ENCODE measurements around the gene IL4R.
"Not testable (repeated sequence)": the region's sequence is repeated elsewhere in the genome, so short reads cannot be mapped to it uniquely, and the experiment has no call there.

The IL4R gene

GRCh38 chr16:27316038-27316680, 2.4 kb downstream of the IL4R start:
- no peak for DNase-seq

GRCh38 chr16:27317320-27317719, 3.5 kb downstream of the IL4R start:
- DNase-seq, result no peak

- DNase-seq, result no peak
Measured at GRCh38 chr16:27317738-27318391, 4.1 kb downstream of the IL4R start.

GRCh38 chr16:27318392-27319256, 4.8 kb downstream of the IL4R start:
- no peak for DNase-seq

- no peak for DNase-seq
Measured at GRCh38 chr16:27319257-27319965, 5.6 kb downstream of the IL4R start.

DNA sequence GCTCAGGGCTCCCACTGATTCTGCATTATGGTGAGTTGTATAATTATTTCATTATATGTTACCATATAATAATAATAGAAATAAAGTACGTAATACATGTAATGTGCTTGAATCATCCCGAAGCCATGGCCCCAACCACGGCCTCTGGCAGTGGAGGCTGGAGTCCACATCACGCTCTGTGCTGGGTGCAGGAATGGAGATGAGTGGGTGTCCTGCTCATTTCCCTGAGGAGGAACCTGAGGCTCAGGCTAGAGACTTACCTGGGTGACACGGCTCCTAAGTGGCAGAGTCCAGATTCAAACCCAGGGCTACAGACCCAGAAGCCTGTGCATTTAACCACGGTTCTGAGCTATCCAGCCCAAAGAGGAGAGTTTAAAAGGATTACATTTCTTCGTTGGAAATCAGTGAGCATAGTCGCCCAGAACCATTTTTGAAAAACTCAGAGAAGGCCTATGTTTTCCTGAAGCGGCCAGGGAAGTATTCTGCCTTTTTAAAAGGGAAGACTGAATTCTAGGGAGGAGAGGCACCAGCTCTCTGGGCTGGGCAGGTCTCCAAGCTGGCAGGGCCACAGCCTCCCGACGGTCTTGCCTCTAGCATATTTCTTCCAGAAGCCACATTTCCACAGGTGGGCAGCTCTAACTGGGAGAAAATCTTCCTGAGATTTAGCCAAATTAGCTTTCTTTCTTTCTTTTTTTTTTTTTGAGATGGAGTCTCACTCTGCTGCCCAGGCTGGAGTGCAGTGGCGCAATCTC, 6.7 kb downstream of the IL4R start:
- DNase-seq, result no peak

DNA sequence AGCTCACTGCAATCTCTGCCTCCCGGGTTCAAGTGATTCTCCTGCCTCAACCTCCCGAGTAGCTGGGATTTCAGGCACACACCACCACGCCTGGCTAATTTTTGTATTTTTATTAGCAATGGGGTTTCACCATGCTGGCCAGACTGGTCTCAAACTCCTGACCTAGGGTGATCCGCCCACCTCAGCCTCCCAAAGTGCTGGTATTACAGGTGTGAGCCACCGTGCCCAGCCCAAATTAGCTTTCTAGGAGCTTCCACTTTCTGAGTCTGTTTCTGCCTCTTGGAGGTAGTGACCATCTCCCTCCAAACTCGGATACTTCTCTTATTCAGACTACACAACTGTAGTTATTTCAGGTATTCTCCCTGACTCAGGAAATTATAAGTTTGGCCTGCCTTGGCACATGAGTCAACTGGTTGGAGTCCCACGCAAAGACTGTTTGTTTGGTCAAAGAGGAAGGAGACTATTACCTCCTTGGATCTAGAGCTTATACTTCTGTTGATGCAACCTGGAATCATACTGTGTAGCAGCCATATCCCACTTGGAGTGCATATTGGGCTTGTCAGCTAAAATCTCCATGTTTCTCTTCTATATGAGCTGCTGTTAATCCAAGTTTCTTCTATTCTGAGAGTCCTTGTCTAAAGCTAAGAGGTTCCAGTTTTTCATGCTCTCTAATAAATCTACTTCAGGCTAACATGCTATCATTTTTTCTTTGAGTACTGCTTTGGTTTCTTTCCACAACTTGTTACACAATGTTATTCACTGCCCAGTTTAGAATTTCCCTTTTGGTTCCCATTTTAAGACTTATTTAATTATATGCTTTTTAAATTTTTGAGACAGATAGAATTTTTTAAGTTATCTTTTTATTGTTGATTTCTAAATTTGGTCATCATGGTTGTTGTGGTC, 7.5 kb downstream of the IL4R start:
- no peak for DNase-seq

DNA sequence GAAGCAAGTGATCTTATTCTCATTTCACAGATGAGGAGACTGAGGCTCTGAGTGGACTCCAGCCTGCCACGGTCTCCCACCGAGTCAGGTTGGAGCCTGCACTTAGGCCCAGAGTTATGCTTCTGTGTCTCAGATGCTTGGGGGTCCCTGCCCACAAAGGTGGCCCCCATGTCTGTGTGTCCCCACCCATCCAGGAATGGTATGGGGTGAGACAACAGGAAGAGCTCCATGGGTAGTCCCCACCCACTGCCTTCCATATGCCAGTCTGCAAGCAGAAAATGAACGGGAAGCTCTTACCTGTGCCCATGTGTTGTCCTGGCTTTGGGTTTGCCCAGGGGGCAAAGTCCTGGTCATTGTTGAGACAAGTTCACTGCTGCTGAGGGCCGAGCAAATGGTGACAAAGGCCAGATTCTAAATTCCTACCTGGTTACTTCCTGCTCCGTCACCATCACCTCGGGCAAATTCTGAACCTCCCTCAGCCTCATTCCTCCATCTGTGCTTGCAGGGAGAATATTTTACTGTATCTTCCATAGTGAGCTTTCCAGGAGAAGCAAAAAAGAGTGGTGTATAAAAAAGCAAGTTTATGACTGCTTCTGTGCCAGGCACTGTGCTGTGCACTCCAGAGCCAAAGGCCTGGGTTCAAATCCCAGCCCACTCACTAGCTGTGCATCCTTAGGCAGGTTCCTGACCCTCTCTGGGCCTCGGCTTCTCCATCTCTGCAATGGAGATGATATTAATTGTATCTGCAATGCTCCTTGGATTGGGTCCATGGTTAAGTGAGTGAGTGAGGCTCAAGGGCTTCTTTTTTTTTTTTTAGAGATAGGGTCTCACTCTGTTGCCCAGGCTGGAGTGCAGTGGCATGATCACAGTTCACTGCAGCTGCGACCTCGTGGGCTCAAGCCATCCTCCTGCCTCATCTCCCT, 9.3 kb downstream of the IL4R start:
- no peak for DNase-seq

- DNase-seq, result no peak
Measured at GRCh38 chr16:27323781-27324561, 10.2 kb downstream of the IL4R start.

DNA sequence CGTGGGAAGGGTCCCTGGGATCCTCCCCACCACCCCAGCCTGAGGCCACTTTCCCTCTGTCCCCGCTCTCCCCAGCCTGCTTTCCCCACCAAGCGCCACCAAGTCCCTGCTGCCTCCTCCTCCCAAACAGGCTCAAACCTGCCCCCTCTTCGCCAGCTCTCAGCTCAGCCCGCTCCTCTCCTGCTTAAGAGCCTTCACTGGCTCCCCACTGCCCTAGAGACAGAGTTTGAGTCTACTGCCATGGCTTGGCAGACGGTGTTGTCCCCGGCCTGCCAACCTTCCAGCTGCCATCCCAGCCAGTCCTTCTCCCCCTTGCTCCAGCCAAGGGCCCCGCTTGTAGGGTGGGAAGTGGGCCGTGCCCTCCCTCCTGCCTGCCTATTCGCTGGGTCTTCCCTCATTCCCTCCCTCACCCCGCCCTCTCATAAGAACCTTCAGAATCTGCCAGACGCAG, 11.1 kb downstream of the IL4R start:
- DNase-seq, result no peak

DNA sequence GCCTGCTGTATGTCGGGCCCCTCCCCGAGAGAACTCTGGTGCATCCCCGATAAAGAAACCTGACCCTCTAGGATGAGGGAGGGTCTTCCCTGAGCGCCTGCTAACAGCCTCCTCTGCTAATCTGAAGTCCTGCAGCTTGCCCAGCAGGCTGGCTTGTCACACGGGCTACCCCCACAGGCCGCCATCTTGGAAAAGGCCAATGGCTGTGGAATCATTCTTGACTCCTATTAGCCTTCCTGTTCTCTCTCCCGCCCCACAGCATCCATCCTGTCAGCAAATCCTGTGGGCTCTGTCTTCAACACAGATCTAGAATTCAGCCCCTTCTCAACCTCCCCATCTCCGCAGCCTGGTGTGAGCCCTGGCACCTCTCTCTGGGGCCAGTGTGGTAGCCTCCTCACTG, 12.0 kb downstream of the IL4R start:
- DNase-seq, result no peak

DNA sequence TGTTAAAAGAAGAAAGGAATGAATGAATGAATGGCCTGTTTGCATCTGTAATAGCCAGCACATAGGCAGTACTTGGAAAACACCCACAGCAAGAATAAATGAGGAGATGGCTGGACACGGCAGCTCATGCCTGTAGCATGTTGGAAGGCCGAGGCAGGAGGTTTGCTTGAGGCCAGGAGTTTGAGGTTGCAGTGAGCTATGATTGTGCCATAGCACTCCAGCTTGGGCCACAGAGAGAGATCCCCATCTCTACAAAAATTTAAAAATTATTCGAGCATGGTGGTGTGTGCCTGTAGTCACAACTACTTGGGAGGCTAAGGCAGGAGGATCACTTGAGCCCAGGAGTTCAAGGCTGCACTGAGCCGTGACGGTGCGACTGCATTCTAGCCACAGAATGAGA, 12.5 kb downstream of the IL4R start:
- no peak for DNase-seq

DNA sequence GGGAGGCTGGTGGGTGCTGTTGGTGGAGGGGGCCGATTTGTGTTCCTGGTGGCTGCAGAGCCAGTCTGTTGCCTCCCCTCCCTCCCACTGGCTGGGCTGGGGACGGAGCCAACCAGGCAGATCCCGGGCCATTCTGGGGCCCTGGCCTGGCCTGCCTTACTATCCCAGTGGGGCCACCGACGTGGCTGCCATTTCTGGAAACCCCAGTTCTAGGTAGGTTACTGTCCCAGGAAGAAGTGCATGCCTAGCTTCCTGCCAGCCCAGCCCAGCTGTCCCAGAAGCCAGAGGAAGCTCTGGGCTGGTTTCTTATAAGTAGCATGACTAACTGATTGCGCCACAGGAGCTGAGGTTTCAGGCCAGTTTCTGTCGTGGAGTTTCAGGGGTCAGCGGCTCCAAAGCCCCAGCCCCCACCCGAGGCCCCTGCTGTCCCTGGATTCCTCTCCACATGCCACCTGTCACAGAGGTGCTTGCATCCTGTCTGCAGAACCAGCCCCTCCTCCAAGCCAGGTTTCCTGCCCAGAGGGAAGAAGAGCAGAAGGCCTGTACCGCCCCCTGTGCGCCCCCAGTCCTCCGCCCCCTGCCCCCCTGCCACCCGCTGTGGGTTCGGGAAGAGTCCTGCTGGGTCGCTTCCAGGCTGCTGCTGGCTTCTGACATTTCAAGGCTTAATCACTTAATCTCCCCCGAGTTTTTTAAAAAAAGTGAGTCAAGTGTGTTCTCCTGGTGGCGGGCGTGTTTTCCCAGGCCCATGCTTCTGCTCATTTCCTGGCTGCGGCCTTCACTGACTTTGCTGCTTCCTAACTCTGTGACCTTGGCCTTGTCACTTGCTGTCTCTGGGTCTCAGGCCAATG, 13.2 kb downstream of the IL4R start:
- DNase-seq, result peak; percentile 44

GRCh38 chr16:27327586-27327915, 13.8 kb downstream of the IL4R start:
- DNase-seq, result no peak

DNA sequence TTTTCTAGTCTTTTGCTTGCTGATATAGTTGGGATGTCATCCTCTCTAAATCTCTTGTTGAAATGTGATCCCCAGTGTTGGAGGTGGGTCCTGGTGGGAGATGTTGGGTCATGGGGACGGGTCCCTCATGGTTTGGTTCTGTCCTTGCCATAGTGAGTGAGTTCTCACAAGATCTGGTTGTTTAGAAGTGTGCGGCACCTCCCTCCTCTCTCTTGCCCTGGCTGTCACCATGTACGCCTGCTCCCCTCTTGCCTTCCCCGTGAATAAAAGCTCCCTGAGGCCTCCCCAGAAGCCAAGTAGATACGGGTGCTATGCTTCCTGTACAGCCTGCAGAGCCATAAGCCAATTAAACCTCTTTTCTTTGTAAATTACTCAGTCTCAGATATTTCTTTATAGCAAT, 15.2 kb downstream of the IL4R start:
- DNase-seq, result no peak

- DNase-seq, result not testable (repeated sequence)
Measured at GRCh38 chr16:27329376-27330079, 15.8 kb downstream of the IL4R start.

GRCh38 chr16:27330542-27330941, 16.8 kb downstream of the IL4R start:
- DNase-seq, result no peak

DNA sequence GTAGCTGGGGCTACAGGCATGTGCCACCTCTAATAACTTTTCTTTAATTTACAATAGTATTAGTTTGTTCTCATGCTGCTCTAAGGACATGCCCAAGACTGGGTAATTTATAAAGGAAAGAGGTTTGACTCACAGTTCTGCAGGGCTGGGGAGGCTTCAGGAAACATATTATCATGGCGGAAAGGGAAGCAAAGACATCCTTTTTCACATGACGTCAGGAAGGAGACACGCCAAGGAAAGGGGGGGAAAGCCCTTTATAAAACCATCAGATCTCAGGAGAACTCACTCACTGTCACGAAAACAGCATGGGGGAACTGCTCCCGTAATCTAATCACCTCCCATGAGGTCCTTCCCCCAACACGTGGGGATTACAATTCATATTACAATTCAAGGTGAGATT, 18.3 kb downstream of the IL4R start:
- no peak for DNase-seq

All from KG1 (cell line).